AG09309 (cell line): ENCODE measurements around the gene DMTF1.
"Not testable (repeated sequence)": the region's sequence is repeated elsewhere in the genome, so short reads cannot be mapped to it uniquely, and the experiment has no call there.

Source experiments
- DNase-seq: peaks from one replicate; pipeline ENCODE4 v3.0.0-alpha.2; 2010; ENCODE audit warnings: low read depth
- H3K4me3 ChIP-seq: 2 replicates; pipeline ENCODE4 v1.5.1; 2011; ENCODE audit warnings: mild to moderate bottlenecking, low read depth, low read length, moderate library complexity; ENCODE audit not compliant: control insufficient read depth
- CTCF ChIP-seq: IDR thresholded peaks from 2 replicates; pipeline ENCODE4 v1.5.1; 2011; ENCODE audit warnings: mild to moderate bottlenecking, low read depth, low read length, inconsistent platforms; ENCODE audit not compliant: insufficient read depth, control insufficient read depth; ENCODE audit errors: missing control alignments

The DMTF1 gene

DNA sequence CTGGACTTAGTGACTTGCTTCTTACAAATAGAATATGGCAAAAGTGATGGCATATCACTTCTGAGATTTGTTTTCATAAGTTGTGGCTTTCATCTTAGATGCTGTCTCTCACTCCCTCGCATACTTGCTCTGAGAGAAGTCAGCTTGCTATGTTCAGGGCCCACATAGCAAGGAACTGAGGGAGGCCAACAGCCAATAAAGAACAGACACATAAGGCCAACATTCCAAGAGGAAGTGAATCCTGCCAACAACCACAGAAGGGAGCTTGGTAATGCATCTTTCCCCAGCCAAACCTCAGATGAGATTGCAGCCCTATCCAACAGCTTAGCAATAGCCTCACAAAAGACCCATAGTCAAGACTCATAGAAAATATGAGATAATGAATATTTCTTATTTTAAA lies 39.2 kb upstream of the DMTF1 start:
- TF ChIP-seq CTCF, result no peak
- no peak overlapping the region for H3K4me3 ChIP-seq
- no peak for DNase-seq

- H3K4me3 ChIP-seq, DNase-seq: not testable (repeated sequence)
Measured at GRCh38 chr7:87113904-87114303, 38.3 kb upstream of the DMTF1 start.

DNA sequence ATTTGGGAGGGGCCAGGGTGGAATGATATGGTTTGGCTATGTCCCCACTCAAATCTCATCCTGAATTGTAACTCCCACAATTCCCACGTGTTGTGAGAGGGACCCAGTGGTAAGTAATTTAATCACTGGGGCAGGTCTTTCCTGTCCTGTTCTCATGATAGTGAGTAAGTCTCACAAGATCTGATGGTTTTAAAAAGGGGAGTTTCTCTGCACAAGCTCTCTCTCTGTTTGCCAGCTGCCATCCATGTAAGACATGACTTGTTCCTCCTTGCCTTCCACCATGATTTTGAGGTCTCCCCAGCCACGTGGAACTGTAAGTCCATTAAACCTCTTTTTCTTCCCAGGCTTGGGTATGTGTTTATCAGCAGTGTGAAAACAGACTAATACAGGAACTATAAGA lies 36.5 kb upstream of the DMTF1 start:
- not testable (repeated sequence) for DNase-seq, H3K4me3 ChIP-seq

DNA sequence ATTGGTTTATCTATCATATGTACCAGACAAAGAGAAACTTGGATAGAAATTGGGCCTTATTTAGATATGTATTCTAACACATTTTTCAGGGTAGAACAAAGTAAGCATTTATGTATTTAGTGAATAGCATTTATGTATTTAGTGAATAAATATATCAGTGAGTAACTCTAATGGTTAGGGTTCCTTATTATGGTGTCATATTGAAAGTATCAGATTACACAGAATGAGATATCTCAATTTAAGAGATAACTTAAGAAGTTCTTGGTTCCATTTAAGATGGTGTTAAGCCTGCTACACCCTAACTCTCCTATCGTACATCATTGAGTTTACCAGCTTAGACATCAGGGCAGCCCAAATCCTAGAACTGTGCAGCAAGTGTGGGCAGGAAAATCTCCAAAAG lies 35.9 kb upstream of the DMTF1 start:
- TF ChIP-seq CTCF, result no peak
- H3K4me3 ChIP-seq, result no peak overlapping the region
- no peak for DNase-seq

DNA sequence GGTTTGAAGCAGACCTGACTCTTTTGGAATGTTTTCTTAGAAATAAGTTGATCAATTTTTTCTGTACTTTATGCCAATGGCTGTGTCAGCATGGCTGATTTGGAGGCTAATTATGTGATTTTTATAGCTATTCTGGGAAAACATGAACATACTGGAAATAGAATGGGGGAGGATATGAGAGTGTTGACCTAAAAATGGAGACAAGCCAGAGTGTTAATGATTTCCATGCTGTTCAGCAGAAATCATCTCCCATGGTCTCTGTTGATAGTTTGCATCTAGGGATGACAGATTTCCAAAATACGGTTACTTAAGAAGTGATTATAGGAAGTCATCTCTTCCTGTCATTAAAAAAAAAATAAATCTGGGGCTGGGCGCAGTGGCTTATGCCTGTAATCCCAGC lies 32.7 kb upstream of the DMTF1 start:
- no peak for DNase-seq
- no peak for TF ChIP-seq CTCF

GRCh38 chr7:87123105-87123504 lies 29.1 kb upstream of the DMTF1 start:
- DNase-seq, result no peak
- no peak for TF ChIP-seq CTCF

More for the DNA sequence above, 32.7 kb upstream of the DMTF1 start:
- no peak overlapping the region for H3K4me3 ChIP-seq

DNA sequence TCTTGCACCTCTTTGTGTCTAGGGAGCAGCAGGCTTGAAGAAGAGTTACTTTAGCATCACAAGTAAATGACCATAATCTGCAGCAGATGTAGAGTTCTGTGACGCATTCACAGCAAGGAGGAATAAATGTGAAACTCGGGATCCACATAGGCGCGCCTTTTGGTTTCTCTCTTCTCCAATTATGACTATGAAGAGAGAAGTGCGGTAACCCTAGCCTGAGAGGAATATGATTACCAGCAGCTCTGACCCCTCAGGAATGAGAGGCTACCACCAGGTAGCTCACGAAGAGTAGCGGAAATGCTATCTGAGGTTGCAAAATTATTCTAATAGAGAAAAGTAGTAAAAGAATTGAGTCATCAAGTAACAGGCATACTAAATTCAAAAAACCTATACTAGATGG lies 25.2 kb upstream of the DMTF1 start:
- TF ChIP-seq CTCF, result no peak
- H3K4me3 ChIP-seq, result no peak overlapping the region
- no peak for DNase-seq

More at GRCh38 chr7:87123105-87123504, 29.1 kb upstream of the DMTF1 start:
- H3K4me3 ChIP-seq, result no peak overlapping the region

GRCh38 chr7:87128861-87129267 lies 23.4 kb upstream of the DMTF1 start:
- no peak for TF ChIP-seq CTCF
- no peak overlapping the region for H3K4me3 ChIP-seq
- DNase-seq, result no peak
